K562 (cell line): ENCODE results near the gene PGRMC2. TPM values are rescaled to one million over a fixed set of nuclear protein-coding genes. Genes with fewer than 3 reads are reported as not detected.
"Not testable (repeated sequence)": the region's sequence is repeated elsewhere in the genome, so short reads cannot be mapped to it uniquely, and the experiment has no call there.

Experiments
- ATAC-seq: fragments of 200-7000 bp; cut with Tn5 transposase; 3 replicates; pipeline ENCODE4 v1.9.1; 2020; ENCODE audit warnings: moderate library complexity
- BruUV-seq: library from RNA; stranded (reverse); fragments of 400-500 nt; replicated peaks from 2 replicates; lab custom pipeline; 2021; lab: Mats Ljungman, UMichigan
- CTCF ChIA-PET: fragments of 300-600 bp; formaldehyde crosslinking; extraction: SDS; loops from one replicate; lab custom pipeline; 2021; ENCODE audit warnings: low intra/inter-chr PET ratio; lab: Yijun Ruan, JAX
- POLR2A ChIA-PET: fragments of 300-600, 350-650 bp; sonication (Branson Sonifier 250); formaldehyde crosslinking; extraction: SDS; loops from one replicate; lab custom pipeline; 2021; ENCODE audit warnings: antibody characterized with exemption, inconsistent platforms; lab: Yijun Ruan, JAX
- DNase-seq, 4 experiments: peaks; one replicate each; pipeline versions ENCODE4 v3.0.0 to v3.0.0-alpha.2; 2011 to 2018; ENCODE audit warnings: low spot score in 3 of 4, mixed read lengths in 3 of 4; ENCODE audit errors: extremely low read depth in 1 of 4
- FAIRE-seq: peaks from 2 replicates; lab custom pipeline; 2011; peaks lifted over from hg19 to GRCh38; lab: Jason Lieb, UNC
- H2AFZ ChIP-seq: 2 replicates; pipeline ENCODE4 v1.6.0; 2011; ENCODE audit warnings: low read depth, low read length, control low read depth, inconsistent platforms
- H3K27ac ChIP-seq: fragments of 200-600 bp; 3 replicates; pipeline ENCODE4 v1.8.0; 2011; ENCODE audit warnings: low read depth, mild to moderate bottlenecking, control low read depth, inconsistent platforms, low read length, moderate library complexity, mixed read lengths; ENCODE audit errors: extremely low read depth
- H3K27me3 ChIP-seq, 2 experiments: fragments of 300-600 bp in 1 of 2; 2 replicates in 1 of 2; 3 replicates in 1 of 2; pipeline versions ENCODE4 v1.6.0 to v1.8.0; 2011; ENCODE audit warnings: inconsistent platforms in 2 of 2, low read length in 2 of 2, mild to moderate bottlenecking in 1 of 2, mixed read lengths in 1 of 2, moderate library complexity in 1 of 2; ENCODE audit not compliant: control insufficient read depth in 2 of 2, insufficient read depth in 2 of 2
- H3K36me3 ChIP-seq: fragments of 300-600 bp; 3 replicates; pipeline ENCODE4 v1.8.0; 2011; ENCODE audit warnings: mild to moderate bottlenecking, low read length, inconsistent platforms; ENCODE audit not compliant: control insufficient read depth, insufficient read depth
- H3K4me1 ChIP-seq, 2 experiments: fragments of 200-600 bp in 1 of 2; replicated peaks in 1 of 2; 2 replicates in 1 of 2; 3 replicates in 1 of 2; pipeline versions ENCODE4 v1.5.1 to v1.8.0; 2011; ENCODE audit warnings: inconsistent platforms in 2 of 2, low read length in 2 of 2, mild to moderate bottlenecking in 1 of 2, mixed read lengths in 1 of 2, moderate library complexity in 1 of 2; ENCODE audit not compliant: control insufficient read depth in 2 of 2, insufficient read depth in 2 of 2
- H3K4me2 ChIP-seq: 2 replicates; pipeline ENCODE4 v1.6.1; 2011; ENCODE audit warnings: low read length, control low read depth, inconsistent platforms, mixed read lengths; ENCODE audit not compliant: insufficient read depth
- H3K4me3 ChIP-seq: fragments of 200-600 bp; sonication (generic), shearing (Covaris generic); 2 replicates; pipeline ENCODE4 v1.5.1; 2016; ENCODE audit warnings: control low read depth, inconsistent platforms
- H3K79me2 ChIP-seq: fragments of 200-600 bp; 3 replicates; pipeline ENCODE4 v1.8.0; 2011; ENCODE audit warnings: low read length, inconsistent platforms; ENCODE audit not compliant: control insufficient read depth, insufficient read depth
- H3K9ac ChIP-seq, 2 experiments: 2 replicates each; pipeline versions ENCODE4 v1.6.0 to v1.6.1; 2011; ENCODE audit warnings: low read depth in 2 of 2, low read length in 2 of 2, control low read depth in 1 of 2, inconsistent platforms in 1 of 2, mild to moderate bottlenecking in 1 of 2, mixed read lengths in 1 of 2; ENCODE audit not compliant: insufficient read depth in 1 of 2
- H3K9me1 ChIP-seq: one replicate; pipeline ENCODE4 v1.6.0; 2011; ENCODE audit warnings: inconsistent platforms, mild to moderate bottlenecking, low read length, moderate library complexity; ENCODE audit not compliant: control insufficient read depth, insufficient read depth
- H3K9me3 ChIP-seq: replicated peaks from 2 replicates; pipeline ENCODE4 v1.5.1; 2011; ENCODE audit warnings: low read depth, low read length, inconsistent platforms; ENCODE audit not compliant: control insufficient read depth, insufficient read depth
- H4K20me1 ChIP-seq: replicated peaks from 2 replicates; pipeline ENCODE4 v1.6.1; 2011; ENCODE audit warnings: low read length, inconsistent platforms, mixed read lengths; ENCODE audit not compliant: control insufficient read depth, insufficient read depth
- CBFA2T2 ChIP-seq: fragments of 450-650 bp; conservative IDR thresholded peaks from 2 replicates; pipeline ENCODE4 v1.6.1; 2017; ENCODE audit warnings: mild to moderate bottlenecking
- CBFA2T3 ChIP-seq: fragments of 450-650 bp; IDR thresholded peaks from 2 replicates; pipeline ENCODE4 v1.6.1; 2017
- CEBPZ ChIP-seq: fragments of 150-350 bp; IDR thresholded peaks from 2 replicates; pipeline ENCODE4 v1.6.1; 2014; ENCODE audit warnings: low read depth, mild to moderate bottlenecking, low read length, borderline replicate concordance
- TAL1 ChIP-seq: fragments of 450-650 bp; IDR thresholded peaks from 2 replicates; pipeline ENCODE4 v1.6.1; 2016; ENCODE audit warnings: mild to moderate bottlenecking
- WGBS: fragments of 100-300 bp; shearing (Covaris generic); methylation state at CpG from one replicate; pipeline ENCODE4 v1.1.6; 2016; ENCODE audit warnings: low coverage, mixed read lengths; ENCODE audit not compliant: insufficient coverage; ENCODE audit errors: missing lambda C conversion rate; 5-methylcytosine and 5-hydroxymethylcytosine counted together
- in situ Hi-C: fragments of 300-500 bp; cut with MboI; formaldehyde crosslinking; loops from 4 replicates; pipeline ENCODE4 v1.15.0; 2018; ENCODE audit warnings: inconsistent platforms, mixed read lengths
- intact Hi-C: fragments of 100-400 bp; cut with micrococcal nuclease; formaldehyde crosslinking; loops from 2 replicates; pipeline ENCODE4 v1.14.2; 2022
- polyA plus RNA-seq, 8 experiments: library from polyadenylated mRNA; depleted of rRNA in 4 of 8; stranded (reverse) in 5 of 8; unstranded in 3 of 8; fragments of >200 nt; fragmentation: Nextera tagmentation in 2 of 8; fragmentation: Illumina TruSeq in 1 of 8; extraction: Ambion mirVana in 2 of 8; extraction: Trizol in 1 of 8; gene quantifications; 2 replicates each; pipeline versions ENCODE4 v1.2.1 to v1.2.3, GENCODE V29; 2011 to 2014; ENCODE audit warnings: inconsistent platforms in 1 of 8, missing spikeins in 1 of 8
- total RNA-seq, 7 experiments: library from RNA; depleted of rRNA in 6 of 7; stranded (reverse); fragments of >200 nt in 6 of 7; fragmentation: Illumina TruSeq in 2 of 7; extraction: Trizol in 2 of 7; gene quantifications; 2 replicates each; pipeline versions ENCODE4 v1.2.1 to v1.2.3, GENCODE V29; 2011 to 2021; ENCODE audit warnings: low replicate concordance in 1 of 7

The PGRMC2 gene
- total and polyA plus RNA-seq, 9 of the 15 experiments (the other 6 are each of a cell fraction or from before 2014, with no cell fraction given) = 12.4 to 81.3 (median 22.7) TPM

- no peak for TF ChIP-seq CEBPZ
Observed at GRCh38 chr4:128267745-128268144, 19.9 kb downstream of the PGRMC2 start (continued).

GRCh38 chr4:128267171-128267570 lies 20.4 kb downstream of the PGRMC2 start:
- H3K27ac ChIP-seq, H3K27me3 ChIP-seq: not testable (repeated sequence)
- peak; percentile 36 for TF ChIP-seq TAL1
- TF ChIP-seq CBFA2T3 = 0 out of 2 replicates have a peak, but pooled peaks have one; percentile 22
- TF ChIP-seq CBFA2T2 = 0 out of 2 replicates have a peak, but pooled peaks have one; percentile 27
- TF ChIP-seq, all 486 proteins: peak for 3; not testable (repeated sequence) for 483
- ATAC-seq, H3K9ac ChIP-seq, H3K4me1 ChIP-seq, BruUV-seq, in situ Hi-C loops, FAIRE-seq, H3K4me3 ChIP-seq, DNase-seq, H3K4me2 ChIP-seq, H2AFZ ChIP-seq, H3K79me2 ChIP-seq, intact Hi-C loops, CTCF ChIA-PET, H3K9me3 ChIP-seq, H3K9me1 ChIP-seq, H4K20me1 ChIP-seq: not testable (repeated sequence)
- 20% methylated on average over 3 of the region's 3 CpGs for WGBS
- H3K36me3 ChIP-seq = peaks cover 26% of the 10 kb centered on the region
- POLR2A ChIA-PET = interaction anchor here (1.1 kb wide), 1 partner anchor 15 kb away, joined by 3 read pairs; no protein-coding TSS in a partner anchor
